Upper lobe of left lung (tissue), 4 donors: ENCODE measurements around the gene KRTAP1-1.

Experiments
- CTCF ChIP-seq, 6 experiments: fragments of 450-650 bp in 4 of 6; fragments of 200-600 bp in 2 of 6; sonication (generic) in 2 of 6; IDR thresholded peaks; one replicate each; pipeline ENCODE4 v1.5.1; 2016 to 2019; ENCODE audit warnings: antibody characterized with exemption in 6 of 6
- EP300 ChIP-seq, 4 donors: sonication (generic); formaldehyde crosslinking; IDR thresholded peaks; one replicate each; pipeline ENCODE4 v1.5.1; 2017; ENCODE audit warnings: antibody characterized with exemption in 4 of 4, control low read depth in 2 of 4
- POLR2A ChIP-seq, 4 donors: fragments of 450-650 bp; IDR thresholded peaks; one replicate each; pipeline ENCODE4 v1.5.1; 2016 to 2017; ENCODE audit warnings: antibody characterized with exemption in 4 of 4, mild to moderate bottlenecking in 2 of 4
- POLR2AphosphoS5 ChIP-seq, 2 donors: sonication (generic); formaldehyde crosslinking; IDR thresholded peaks; one replicate each; pipeline ENCODE4 v1.5.1; 2017; ENCODE audit warnings: antibody characterized with exemption in 2 of 2

GRCh38 chr17:41012326-41013120 is 28.7 kb downstream of the KRTAP1-1 start:
- TF ChIP-seq CTCF (IDR thresholded peaks at IDR 0.05) (no peak), POLR2A (IDR thresholded peaks at IDR 0.05) (no peak), EP300 (IDR thresholded peaks at IDR 0.05) (no peak), POLR2AphosphoS5 (IDR thresholded peaks at IDR 0.05) (no peak)
